Left ventricle myocardium superior (tissue), 1 donor: ENCODE measurements around the gene PEA15. TPM values are rescaled to one million over a fixed set of nuclear protein-coding genes. Genes with fewer than 3 reads are reported as not detected.

ENCODE experiments used
- ATAC-seq: fragments of 200-7000 bp; cut with Tn5 transposase; one replicate; pipeline ENCODE4 v1.9.1; 2020; ENCODE audit warnings: mild to moderate bottlenecking, moderate library complexity
- DNase-seq: peaks from one replicate; pipeline ENCODE4 v3.0.0-alpha.2; 2020
- intact Hi-C: fragments of 100-400 bp; cut with micrococcal nuclease; formaldehyde crosslinking; loops from one replicate; pipeline ENCODE4 v1.11.0; 2022
- total RNA-seq: library from RNA; stranded (reverse); fragmentation: NEBNext Ultra II Directional; extraction: Animal tissue kit (Norgen Biotek cat#: 25700); gene quantifications from one replicate; pipeline ENCODE4 v1.2.1, GENCODE V29; 2021
- donor health status: DM: no; HTN: yes; CAD: no; lungs with severe emphysema.

Gene PEA15
- total RNA-seq, 1 donor from 2014 or later, result 277 TPM

- intact Hi-C loops, result no loop called here
- DNase-seq (no peak), ATAC-seq (peak; percentile 66)
Measured at GRCh38 chr1:160226623-160227022, 21.4 kb downstream of the PEA15 start.

GRCh38 chr1:160227034-160227433, 21.9 kb downstream of the PEA15 start:
- intact Hi-C loops, result no loop called here
- no peak for ATAC-seq
- no peak for DNase-seq

- intact Hi-C loops, result no loop called here
- no peak for ATAC-seq
Measured at GRCh38 chr1:160227561-160227960, 22.4 kb downstream of the PEA15 start.

GRCh38 chr1:160228431-160228830, 23.2 kb downstream of the PEA15 start:
- intact Hi-C loops, result no loop called here
- no peak for ATAC-seq
- DNase-seq, result no peak

More at GRCh38 chr1:160227561-160227960, 22.4 kb downstream of the PEA15 start:
- DNase-seq, result no peak

- ATAC-seq (no peak), DNase-seq (no peak)
- intact Hi-C loops, result no loop called here
Measured at GRCh38 chr1:160232911-160233310, 27.7 kb downstream of the PEA15 start.

- DNase-seq (no peak), ATAC-seq (no peak)
- intact Hi-C loops, result no loop called here
Measured at GRCh38 chr1:160236806-160237205, 31.6 kb downstream of the PEA15 start.

GRCh38 chr1:160237558-160237957, 32.4 kb downstream of the PEA15 start:
- no peak for DNase-seq
- intact Hi-C loops, result no loop called here
- no peak for ATAC-seq

- no peak for DNase-seq
- intact Hi-C loops, result no loop called here
- peak; percentile 64 for ATAC-seq
Measured at GRCh38 chr1:160238408-160238807, 33.2 kb downstream of the PEA15 start.

- ATAC-seq, result no peak
- intact Hi-C loops, result no loop called here
Measured at GRCh38 chr1:160239582-160240299, 34.6 kb downstream of the PEA15 start.

GRCh38 chr1:160243767-160244166, 38.6 kb downstream of the PEA15 start:
- intact Hi-C loops, result no loop called here
- no peak for DNase-seq
- ATAC-seq, result peak; percentile 45

More at GRCh38 chr1:160239582-160240299, 34.6 kb downstream of the PEA15 start:
- no peak for DNase-seq

GRCh38 chr1:160244209-160244608, 39.0 kb downstream of the PEA15 start:
- DNase-seq (no peak), ATAC-seq (peak; percentile 54)
- intact Hi-C loops, result no loop called here

GRCh38 chr1:160245434-160245833, 40.2 kb downstream of the PEA15 start:
- ATAC-seq (no peak), DNase-seq (no peak)
- intact Hi-C loops, result no loop called here

- intact Hi-C loops, result no loop called here
- ATAC-seq (peak; percentile 60), DNase-seq (no peak)
Measured at GRCh38 chr1:160247053-160247452, 41.9 kb downstream of the PEA15 start.

GRCh38 chr1:160251011-160251410, 45.8 kb downstream of the PEA15 start:
- ATAC-seq (peak; percentile 43), DNase-seq (no peak)
- intact Hi-C loops, result loop anchor here (10.0 kb wide), 1 partner anchor 56 kb away; the partner anchor contains the start of gene CASQ1

GRCh38 chr1:160251687-160252526, 46.7 kb downstream of the PEA15 start:
- intact Hi-C loops, result loop anchor here (10.0 kb wide), 1 partner anchor 57 kb away; the partner anchor contains the start of gene CASQ1
- peak; percentile 61 for DNase-seq

GRCh38 chr1:160255781-160256300, 50.7 kb downstream of the PEA15 start:
- DNase-seq, result no peak
- intact Hi-C loops, result loop anchor here (10.0 kb wide), 1 partner anchor 61 kb away; the partner anchor contains the start of gene CASQ1
- ATAC-seq, result no peak

More at GRCh38 chr1:160251687-160252526, 46.7 kb downstream of the PEA15 start:
- peak; percentile 91 for ATAC-seq

GRCh38 chr1:160256396-160257046, 51.3 kb downstream of the PEA15 start:
- no peak for DNase-seq
- peak; percentile 18 for ATAC-seq
- intact Hi-C loops, result loop anchor here (10.0 kb wide), 1 partner anchor 62 kb away; the partner anchor contains the start of gene CASQ1

- intact Hi-C loops, result loop anchor here (10.0 kb wide), 1 partner anchor 63 kb away; the partner anchor contains the start of gene CASQ1
- no peak for ATAC-seq
- no peak for DNase-seq
Measured at GRCh38 chr1:160257411-160258015, 52.3 kb downstream of the PEA15 start.
